ENCODE data around the gene PDZRN4.

The PDZRN4 gene

GRCh38 chr12:41514021-41514777 is 326.1 kb downstream of the PDZRN4 start:
- TF ChIP-seq TCF4 (CRISPR knock-in tag; IDR thresholded peaks at IDR 0.05; ENCODE audit: borderline replicate concordance) (no peak), ZNF8 (CRISPR knock-in tag; IDR thresholded peaks at IDR 0.05) (no peak), SNAI2 (CRISPR knock-in tag; IDR thresholded peaks at IDR 0.05) (no peak), ISL1 (CRISPR knock-in tag; IDR thresholded peaks at IDR 0.05) (no peak), TOX (CRISPR knock-in tag; IDR thresholded peaks at IDR 0.05; ENCODE audit: borderline replicate concordance) (no peak), RARB (CRISPR knock-in tag; IDR thresholded peaks at IDR 0.05) (no peak), ESRRG (CRISPR knock-in tag; IDR thresholded peaks at IDR 0.05) (no peak), BACH2 (CRISPR knock-in tag; IDR thresholded peaks at IDR 0.05; ENCODE audit: borderline replicate concordance) (no peak), ARNTL (CRISPR knock-in tag; IDR thresholded peaks at IDR 0.05; ENCODE audit: borderline replicate concordance, low read depth) (no peak), ZFP3 (CRISPR knock-in tag; IDR thresholded peaks at IDR 0.05) (no peak), OSR1 (CRISPR knock-in tag; IDR thresholded peaks at IDR 0.05) (no peak), ZC3H10 (CRISPR knock-in tag; IDR thresholded peaks at IDR 0.05) (no peak), CREB5 (CRISPR knock-in tag; IDR thresholded peaks at IDR 0.05; ENCODE audit: low read depth) (no peak), PPARA (CRISPR knock-in tag; IDR thresholded peaks at IDR 0.05; ENCODE audit: borderline replicate concordance) (no peak)
- TF ChIP-seq, protein P1, sequence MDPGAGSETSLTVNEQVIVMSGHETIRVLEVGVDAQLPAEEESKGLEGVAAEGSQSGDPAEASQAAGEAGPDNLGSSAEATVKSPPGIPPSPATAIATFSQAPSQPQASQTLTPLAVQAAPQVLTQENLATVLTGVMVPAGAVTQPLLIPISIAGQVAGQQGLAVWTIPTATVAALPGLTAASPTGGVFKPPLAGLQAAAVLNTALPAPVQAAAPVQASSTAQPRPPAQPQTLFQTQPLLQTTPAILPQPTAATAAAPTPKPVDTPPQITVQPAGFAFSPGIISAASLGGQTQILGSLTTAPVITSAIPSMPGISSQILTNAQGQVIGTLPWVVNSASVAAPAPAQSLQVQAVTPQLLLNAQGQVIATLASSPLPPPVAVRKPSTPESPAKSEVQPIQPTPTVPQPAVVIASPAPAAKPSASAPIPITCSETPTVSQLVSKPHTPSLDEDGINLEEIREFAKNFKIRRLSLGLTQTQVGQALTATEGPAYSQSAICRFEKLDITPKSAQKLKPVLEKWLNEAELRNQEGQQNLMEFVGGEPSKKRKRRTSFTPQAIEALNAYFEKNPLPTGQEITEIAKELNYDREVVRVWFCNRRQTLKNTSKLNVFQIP (CRISPR knock-in tag; IDR thresholded peaks at IDR 0.05; ENCODE audit: borderline replicate concordance, low read depth), result no peak
- TF ChIP-seq, protein P2, sequence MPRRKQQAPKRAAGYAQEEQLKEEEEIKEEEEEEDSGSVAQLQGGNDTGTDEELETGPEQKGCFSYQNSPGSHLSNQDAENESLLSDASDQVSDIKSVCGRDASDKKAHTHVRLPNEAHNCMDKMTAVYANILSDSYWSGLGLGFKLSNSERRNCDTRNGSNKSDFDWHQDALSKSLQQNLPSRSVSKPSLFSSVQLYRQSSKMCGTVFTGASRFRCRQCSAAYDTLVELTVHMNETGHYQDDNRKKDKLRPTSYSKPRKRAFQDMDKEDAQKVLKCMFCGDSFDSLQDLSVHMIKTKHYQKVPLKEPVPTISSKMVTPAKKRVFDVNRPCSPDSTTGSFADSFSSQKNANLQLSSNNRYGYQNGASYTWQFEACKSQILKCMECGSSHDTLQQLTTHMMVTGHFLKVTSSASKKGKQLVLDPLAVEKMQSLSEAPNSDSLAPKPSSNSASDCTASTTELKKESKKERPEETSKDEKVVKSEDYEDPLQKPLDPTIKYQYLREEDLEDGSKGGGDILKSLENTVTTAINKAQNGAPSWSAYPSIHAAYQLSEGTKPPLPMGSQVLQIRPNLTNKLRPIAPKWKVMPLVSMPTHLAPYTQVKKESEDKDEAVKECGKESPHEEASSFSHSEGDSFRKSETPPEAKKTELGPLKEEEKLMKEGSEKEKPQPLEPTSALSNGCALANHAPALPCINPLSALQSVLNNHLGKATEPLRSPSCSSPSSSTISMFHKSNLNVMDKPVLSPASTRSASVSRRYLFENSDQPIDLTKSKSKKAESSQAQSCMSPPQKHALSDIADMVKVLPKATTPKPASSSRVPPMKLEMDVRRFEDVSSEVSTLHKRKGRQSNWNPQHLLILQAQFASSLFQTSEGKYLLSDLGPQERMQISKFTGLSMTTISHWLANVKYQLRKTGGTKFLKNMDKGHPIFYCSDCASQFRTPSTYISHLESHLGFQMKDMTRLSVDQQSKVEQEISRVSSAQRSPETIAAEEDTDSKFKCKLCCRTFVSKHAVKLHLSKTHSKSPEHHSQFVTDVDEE (CRISPR knock-in tag; IDR thresholded peaks at IDR 0.05), result no peak
- ATAC-seq, result no peak

GRCh38 chr12:41514907-41515306 is 326.8 kb downstream of the PDZRN4 start:
- ATAC-seq, result peak; percentile 70
- TF ChIP-seq BACH2 (CRISPR knock-in tag; IDR thresholded peaks at IDR 0.05; ENCODE audit: borderline replicate concordance) (no peak), TOX (CRISPR knock-in tag; IDR thresholded peaks at IDR 0.05; ENCODE audit: borderline replicate concordance) (no peak), ZNF8 (CRISPR knock-in tag; IDR thresholded peaks at IDR 0.05) (no peak), OSR1 (CRISPR knock-in tag; IDR thresholded peaks at IDR 0.05) (no peak), ZNF565 (CRISPR knock-in tag; conservative IDR thresholded peaks at IDR 0.05; ENCODE audit: low read depth) (no peak), ARNTL (CRISPR knock-in tag; IDR thresholded peaks at IDR 0.05; ENCODE audit: borderline replicate concordance, low read depth) (no peak)
- TF ChIP-seq, protein P2 (CRISPR knock-in tag; IDR thresholded peaks at IDR 0.05), result no peak
- TF ChIP-seq, protein P1 (CRISPR knock-in tag; IDR thresholded peaks at IDR 0.05; ENCODE audit: borderline replicate concordance, low read depth), result no peak
- TF ChIP-seq, protein P3, sequence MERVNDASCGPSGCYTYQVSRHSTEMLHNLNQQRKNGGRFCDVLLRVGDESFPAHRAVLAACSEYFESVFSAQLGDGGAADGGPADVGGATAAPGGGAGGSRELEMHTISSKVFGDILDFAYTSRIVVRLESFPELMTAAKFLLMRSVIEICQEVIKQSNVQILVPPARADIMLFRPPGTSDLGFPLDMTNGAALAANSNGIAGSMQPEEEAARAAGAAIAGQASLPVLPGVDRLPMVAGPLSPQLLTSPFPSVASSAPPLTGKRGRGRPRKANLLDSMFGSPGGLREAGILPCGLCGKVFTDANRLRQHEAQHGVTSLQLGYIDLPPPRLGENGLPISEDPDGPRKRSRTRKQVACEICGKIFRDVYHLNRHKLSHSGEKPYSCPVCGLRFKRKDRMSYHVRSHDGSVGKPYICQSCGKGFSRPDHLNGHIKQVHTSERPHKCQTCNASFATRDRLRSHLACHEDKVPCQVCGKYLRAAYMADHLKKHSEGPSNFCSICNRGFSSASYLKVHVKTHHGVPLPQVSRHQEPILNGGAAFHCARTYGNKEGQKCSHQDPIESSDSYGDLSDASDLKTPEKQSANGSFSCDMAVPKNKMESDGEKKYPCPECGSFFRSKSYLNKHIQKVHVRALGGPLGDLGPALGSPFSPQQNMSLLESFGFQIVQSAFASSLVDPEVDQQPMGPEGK (CRISPR knock-in tag; IDR thresholded peaks at IDR 0.05; ENCODE audit: borderline replicate concordance), result no peak
